NCI-H526 (cell line): ENCODE results near the gene HIP1R.

Source experiments
- DNase-seq, 2 experiments: peaks; one replicate each; lab custom pipeline; 2025; lab: John Stamatoyannopoulos, UW

HIP1R gene

DNA sequence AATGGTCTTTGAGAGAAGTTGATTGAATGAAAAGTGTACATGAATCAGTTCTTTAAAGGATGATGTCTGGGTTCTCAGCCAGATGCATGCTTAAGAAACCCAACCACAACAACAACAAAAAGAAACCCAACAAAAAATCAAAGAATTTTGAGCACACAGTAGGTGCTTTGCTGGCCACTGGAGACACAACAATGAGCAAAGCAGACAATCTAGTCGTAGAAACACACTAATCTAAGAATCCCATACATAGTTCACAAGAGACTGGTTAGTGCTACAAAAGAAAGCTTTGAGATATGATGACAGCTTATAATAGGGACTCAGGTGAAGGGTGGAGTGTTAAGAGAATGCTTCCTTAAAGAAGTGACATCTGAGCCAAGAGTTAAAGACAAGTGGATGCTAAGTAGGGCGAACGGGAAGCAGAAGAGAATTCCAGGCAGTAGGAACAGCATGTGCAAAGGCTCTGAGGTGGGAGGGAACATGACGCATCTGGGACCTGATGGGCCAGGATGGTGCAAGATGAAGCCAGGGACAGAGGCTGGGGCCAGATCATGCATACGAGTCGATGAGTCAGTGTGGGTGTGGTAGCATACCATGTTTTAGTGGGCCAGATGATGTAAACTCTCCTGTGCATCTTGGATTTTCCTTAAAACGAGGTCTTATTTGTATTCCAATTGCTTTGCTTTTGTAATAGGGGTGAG is 4.6 kb upstream of the HIP1R start:
- DNase-seq: no peak

DNA sequence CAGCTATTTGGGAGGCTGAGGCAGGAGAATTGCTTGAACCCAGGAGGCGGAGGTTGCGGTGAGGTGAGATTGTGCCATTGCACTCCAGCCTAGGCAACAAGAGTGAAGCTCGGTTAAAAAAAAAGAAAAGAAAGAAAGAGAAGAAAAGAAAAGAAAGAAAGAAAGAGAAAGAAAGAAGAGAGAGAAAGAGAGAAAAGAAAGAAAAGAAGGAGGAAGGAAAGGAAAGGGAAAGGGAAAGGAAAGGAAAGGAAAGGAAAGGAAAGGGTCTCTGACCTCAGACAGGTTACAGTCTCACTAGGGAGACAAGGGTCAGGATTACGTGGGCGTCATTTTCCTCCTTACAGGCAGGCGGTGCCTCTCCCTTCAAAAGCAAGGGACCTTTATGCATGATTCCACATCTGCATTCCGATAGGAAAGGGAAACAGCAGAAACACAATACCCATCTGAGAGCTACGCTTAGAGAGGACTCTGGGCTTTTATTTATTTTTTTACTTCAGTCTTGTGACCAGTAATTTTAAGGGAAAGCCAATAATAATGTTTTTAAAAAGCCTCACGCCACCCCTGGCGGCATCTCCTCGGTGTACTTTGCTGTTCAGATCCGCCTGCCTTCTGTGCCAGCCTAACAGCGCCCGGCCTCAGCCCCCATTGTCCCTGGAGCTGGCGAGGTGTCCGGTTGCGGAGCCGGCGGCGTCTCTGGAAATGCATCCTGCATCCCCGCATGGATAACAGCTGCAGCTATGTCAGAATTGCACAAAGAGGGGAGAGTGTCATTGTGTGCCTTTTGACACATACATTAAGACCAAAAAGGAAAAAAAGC is 945 bp upstream of the HIP1R start:
- DNase-seq: peak; percentile 77 to 86

DNA sequence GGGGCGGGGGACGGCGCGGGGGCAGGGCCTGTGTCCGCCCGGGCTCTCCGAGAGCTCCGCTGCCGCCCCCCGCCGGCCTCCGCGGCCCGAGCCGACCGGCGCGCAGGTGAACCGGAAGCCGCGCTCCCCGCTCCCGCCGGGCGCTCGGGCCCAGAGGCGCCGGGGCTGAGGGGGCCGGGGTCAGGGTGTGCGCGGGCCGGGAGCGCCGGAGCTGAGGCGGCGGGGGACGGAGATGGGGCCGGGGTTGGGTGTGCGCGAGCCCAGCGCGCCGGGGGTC is 431 bp downstream of the HIP1R start:
- DNase-seq: peak in 1 of 2 experiments; percentile 73

DNA sequence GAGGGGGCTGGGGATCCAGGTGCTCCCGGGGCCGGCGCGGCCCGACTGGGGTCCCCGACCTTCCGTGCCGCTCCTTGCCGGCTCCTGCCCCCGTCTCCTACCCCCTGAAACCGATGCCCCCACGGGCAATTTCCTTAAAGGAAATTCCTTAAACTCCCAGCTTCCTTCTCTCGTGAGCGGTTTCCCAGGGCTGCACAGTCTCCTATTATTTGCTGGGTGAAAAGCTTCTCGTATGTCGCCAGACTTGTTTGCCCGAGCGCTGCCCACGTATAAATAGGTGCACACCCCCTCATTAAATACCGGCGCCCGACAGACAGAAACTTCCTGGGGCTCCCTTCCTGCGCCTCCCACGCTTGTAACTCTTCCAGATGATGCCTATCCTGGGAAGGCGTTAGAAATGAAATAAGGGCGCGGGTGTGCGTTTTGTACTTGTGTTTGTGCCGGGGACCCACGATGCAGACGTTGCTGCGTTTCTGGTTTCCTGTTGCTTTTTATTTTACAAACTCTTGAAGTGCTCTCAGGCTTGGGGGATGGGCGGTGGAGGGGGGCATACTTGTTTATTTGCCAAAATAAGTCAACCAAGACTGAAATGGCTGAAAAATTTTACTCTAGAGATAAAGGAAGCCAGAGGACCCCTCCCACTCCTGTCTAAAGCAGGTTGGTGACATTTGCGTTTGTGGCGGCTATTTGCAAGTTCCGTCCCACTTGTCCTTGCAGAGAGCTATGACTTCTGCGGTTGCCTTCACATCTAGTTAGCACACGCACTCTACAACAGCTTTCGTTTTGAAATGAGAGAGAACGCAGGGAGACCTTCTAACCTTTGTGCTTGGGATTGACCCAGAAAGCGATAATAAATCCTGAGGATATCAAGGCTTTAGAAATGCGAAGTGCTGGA is 1.0 kb downstream of the HIP1R start:
- DNase-seq: peak; percentile 35 to 62

DNA sequence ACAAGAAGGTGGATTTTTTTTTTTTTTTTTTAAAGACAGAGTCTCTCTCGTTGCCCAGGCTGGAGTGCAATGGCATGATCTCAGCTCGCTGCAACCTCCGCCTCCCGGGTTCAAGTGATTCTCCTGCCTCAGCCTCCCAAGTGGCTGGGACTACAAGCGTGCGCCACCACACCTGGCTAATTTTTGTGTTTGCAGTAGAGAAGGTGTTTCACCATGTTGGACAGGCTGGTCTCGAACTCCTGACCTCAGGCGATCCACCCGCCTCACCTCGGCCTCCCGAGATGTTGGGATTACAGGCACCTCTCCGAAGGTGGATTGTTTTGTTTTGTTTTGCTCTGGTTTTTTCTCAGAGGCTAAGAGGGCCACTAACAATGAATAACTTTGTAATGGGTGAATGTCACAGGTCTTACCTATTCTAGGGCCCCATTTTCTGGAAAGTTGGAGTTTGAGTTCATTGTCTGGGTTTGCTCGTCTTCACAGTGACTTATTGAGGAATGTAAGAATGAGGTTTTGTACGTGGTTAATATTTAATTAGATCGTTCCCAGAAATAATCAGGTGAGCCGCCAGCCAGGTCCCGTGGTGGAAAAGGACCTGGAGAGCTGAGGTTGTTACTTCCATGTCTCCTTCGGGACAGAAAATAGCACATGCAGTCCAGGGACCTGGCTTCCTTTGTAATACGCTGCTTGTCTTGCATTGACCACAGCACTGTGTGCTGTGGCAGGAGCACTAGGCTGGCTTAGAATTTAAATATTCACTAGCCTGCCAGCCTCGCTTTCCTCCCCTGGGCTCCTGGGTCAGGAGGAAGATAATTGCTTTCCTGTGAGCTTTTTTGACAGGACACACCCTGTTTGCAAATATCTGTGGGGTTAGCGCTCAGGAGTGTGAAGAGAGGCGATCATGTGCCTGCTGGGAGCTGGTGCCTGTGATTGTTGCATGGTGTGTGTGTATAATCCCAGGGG is 2.3 kb downstream of the HIP1R start:
- peak; percentile 92 to 95 for DNase-seq

DNA sequence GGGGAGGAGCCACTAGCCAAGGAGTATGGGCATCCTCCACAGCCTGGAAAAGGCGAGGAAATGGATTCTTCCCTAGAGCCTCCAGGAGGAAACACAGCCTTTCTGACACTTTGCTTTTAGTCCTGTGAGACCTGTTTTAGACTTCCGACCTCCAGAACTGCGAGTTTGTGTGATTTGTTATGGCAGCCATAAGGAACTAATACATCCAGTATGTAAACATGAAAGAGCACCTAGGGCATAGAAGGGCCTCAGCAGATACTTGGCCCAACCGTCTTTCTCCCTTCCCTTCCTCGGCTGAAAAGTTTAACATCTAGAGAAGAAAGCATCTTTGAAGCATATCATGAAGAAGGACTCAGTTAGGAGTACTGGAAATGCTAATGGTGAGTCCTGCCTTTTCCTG is 3.6 kb downstream of the HIP1R start:
- DNase-seq: no peak

DNA sequence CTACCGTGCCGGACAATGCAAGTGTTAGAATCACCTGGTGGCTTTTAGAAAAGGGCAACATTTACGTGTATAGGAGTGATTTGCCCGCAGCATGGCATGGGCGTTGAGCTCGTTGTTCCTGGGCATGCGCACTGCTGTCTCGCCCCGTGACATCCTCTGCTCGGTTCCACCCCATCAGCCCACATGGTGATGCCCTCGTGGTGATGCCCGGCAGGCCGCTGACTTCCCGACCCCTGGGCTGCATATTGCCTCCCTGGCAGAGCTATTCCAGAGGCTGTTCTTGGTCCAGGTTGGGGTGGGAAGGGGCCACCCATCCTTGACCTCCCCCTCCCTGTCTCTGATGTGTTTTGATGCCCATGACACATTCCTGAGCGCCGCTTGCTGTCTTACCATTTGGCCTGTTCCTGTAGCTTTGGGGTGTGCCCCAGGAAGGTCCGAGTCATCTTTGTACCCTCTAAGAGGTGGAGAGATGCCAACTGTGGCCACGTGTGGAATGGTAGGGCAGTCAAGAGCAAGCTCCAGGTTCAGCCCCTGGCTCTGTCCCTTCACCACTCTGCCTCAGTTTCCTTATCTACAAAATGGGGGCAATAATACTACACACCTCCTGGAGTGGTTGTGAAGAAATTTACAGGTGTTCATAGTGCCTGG is 4.8 kb downstream of the HIP1R start:
- no peak for DNase-seq

DNA sequence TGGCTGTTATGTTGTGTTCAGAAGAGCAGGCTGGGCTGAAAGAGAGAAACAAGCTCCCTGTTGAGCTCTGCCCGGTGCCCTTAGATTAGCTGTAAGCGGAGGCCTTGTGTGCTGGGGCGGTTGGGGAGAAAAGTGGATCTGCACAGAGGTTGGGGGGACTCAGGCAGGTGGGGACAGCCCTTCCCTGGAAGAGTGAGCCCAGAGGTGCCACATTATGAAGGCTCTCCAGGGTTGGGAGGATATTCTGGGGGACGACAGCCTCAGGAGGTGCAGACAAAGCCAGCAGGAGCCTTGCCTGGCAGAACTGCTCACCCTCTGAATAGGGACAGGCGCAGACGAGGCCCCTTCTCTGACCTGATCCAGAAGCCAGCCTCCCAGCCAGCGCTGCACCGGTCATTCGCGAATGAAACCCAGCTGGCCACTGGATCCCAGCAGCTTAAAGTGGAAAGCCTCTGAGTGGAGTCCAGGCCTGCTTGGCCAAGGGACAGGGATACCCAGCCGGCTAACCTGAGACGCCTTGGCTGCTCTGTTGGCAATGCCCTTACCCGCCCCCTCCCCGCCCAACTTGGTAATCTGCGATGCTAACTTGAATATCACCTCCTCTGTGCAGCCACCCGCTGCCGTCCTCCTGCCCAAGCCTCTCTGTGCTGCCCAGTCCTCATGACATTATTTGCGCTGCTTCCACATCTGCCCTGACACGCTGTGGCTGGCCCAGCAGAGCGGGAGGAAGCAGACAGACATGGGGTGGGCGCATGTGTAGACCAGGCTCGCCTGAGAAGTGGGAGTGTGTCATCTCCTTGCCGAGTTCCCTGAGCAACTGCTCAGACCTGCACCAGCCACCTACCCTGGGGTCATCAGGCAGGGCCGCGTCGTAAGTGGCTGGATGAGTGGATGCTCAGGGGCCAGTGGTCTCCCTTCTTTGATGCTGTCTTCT is 5.6 kb downstream of the HIP1R start:
- DNase-seq: no peak

DNA sequence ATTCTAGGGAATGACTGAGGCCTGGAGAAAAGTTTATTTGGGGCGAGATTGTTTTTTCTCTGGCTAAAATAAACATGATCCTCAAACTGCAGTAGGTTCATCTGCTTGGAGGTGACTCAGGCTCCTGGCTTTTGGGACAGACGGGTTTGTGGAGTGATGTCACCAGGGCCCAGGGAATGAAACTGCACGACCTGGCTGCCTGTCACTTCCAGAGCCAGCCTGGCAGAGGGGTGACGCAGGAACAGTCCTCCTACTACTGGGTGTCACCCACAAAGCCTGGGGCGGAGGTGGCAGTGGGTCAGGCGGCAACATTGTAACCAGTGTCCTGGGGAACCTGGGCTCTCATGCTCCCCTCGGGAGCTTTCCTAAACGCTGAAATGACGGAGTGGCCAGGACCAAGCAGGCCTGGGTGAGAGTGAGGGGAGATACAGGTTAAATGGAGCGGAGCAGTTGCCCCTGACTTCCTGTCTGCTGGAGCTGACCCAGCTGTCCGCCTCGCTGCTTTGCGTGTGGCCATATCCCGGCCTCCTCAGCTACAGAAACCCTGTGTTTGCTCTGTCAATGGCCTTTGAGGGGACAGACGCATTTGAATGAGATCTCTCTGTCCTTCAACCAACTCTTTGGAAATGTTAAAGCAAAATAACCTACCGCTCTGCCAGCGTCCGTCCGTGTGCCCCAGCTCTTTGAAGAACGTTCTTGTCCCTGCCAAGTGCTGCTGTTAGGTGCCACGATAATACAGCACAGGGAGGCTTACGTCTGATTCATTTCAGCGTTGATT is 6.5 kb downstream of the HIP1R start:
- no peak for DNase-seq

DNA sequence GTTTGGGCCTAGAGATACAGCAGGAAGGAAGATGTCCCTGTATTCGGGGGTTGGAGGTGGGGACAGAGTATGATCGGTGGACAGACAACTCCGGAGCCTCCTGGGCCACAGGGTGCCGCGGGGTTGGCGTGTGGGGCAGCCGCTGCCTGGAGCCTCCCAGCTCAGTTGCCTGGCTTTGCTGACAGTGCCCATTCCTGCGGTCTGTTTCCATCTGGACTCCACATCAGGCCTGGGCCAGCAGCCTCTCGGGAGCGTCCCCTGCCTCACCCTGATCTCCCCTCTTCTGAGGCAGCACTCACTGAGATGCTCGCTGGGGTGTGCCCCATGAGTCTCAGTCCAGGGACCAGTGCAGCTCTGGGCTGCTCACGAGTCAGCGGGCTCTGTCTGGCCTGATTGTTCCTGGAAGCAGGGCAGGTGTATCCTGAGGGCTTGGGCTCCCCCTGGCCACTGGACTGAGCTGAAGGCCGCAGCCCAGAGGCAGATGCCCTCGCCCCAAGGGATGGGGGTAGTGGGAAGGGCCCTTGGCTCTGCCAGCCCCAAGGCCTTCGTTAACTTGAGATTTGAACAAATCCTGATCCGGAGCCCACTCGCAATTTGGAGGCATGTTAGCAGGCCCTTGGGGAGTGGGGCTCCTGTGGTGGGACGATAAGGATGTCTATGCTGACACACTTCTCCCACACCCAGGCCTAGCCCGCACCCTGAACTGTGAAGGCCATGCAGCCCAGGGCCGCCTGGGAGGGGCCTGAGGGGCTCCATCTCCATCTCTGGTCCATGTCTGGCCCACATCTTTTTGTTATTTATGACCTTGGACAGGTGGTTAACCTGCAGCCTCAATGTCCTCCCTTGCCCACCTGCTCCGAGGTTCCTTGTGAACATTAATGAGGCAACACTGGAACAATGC is 7.5 kb downstream of the HIP1R start:
- DNase-seq: no peak

DNA sequence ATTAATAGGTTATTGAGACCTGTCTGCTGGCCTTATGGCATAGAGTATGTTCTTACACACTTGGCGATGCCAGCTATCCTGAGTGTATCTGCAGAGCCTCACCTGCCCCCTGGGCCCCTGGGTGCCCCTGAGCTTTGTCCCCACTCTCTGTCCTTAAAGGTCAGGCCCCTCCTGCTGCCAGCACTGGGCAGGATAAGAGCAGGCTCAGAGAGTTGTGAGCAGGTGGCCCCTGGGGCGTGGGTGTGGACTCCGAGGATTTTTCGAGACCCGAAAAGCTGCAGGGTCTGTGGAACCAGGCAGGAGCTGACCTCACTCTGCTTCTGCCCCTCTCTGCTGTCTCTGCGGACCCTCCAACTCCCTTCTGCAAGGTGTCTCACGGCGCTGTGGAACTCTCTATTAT is 8.2 kb downstream of the HIP1R start:
- DNase-seq: no peak

DNA sequence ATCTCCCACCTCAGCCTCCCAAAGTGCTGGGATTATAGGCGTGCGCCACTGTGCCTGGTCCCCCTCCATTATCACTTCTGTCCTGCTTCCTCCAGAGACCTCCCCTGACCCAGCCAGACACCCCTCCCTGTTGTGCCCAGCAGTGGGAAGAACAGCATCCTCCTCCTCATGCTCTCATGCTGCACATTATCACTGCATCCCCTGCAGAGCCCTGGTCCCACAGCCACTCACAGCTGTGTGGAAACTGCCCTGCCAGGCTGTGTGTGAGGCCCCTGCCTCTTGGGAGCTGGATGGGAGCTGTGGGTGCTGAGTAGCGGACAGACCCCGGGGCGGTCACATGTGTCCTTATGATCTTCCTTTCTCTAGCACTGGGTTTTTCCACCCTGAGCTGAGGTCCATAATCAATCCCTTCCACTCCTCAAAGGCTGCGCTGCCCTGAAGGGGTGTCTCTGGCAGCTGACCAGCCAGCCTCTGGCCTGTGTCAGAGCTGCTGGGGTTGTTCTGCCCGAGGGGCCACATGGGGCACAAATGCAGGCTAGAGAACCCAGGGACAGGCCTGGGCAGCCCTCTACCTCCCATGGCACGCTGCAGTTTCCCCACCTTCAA is 9.2 kb downstream of the HIP1R start:
- DNase-seq: no peak

DNA sequence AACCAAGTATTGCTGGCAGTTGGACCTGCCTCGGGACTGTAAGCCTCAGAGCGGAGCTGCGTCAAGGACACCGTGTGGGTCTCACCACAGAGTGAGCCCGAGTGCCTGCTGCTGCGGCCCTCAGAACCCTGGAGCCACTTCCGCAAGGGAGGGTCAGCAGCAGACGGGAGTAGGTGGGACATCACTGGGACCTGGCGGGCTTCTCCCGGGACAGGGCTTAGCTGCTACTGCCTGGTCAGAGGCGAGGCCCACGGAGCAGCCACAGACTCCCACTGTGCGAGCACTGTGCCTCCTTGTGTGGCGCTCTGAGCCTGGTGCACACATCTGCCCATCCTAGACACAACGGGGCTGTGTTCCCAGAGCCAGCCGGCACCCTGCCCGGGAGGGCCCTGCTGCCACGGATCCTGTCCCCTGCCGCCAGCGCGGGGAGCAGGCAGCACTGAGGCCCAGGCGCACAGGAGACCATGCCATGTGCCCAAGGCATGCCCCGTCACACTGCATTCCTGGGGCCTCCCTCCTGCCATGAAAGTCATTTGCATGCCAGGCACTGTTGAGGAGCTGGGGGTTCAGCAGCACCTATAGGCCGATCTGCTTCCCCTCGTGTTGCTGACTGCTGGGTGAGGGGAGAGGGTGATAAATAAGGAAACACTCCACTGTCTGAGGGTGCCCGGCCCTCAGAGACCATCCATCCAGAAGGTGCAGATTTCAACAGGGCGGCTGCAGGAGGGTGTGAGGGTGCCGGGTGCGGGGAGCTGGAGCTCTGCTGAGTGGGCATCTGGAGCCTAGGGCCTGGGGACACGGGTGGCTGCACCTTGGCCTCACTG is 10.0 kb downstream of the HIP1R start:
- peak; percentile 17 to 63 for DNase-seq

DNA sequence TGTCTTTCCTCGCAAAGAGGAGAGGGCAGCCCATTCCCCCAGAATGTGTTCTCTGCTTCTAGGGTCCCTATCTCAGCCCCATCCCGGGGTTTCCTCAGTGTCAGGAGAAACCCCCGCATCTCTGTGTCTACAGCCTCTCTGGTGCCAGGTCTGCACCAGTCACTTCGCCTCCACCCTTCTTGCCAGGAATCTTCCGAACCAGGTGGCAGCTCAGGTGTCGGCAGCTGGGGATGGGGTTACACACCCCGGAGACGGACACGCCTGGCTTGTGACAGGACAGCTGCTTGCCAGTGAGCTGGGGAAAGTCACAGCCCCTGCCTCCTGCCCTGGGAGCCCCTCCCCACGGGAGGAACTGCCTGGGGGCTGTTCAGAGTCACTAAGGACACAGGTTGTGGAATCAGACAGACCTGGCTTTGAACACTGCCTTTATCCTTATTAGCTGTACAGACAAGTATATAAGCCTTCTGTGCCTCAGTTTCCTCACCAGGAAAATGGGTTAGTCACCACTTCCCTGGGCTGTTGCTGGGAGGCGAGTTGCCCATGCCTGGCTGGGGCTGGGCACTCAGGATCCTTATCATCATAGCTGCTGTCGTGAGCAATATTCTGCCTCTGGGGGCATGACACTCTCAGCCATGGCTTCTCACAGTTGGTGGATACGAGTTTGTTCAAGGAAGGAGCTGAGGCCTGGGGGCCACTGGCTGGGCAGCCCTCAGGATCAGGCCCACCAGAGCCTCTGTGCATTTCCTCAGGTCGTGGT is 10.8 kb downstream of the HIP1R start:
- peak; percentile 56 to 72 for DNase-seq

DNA sequence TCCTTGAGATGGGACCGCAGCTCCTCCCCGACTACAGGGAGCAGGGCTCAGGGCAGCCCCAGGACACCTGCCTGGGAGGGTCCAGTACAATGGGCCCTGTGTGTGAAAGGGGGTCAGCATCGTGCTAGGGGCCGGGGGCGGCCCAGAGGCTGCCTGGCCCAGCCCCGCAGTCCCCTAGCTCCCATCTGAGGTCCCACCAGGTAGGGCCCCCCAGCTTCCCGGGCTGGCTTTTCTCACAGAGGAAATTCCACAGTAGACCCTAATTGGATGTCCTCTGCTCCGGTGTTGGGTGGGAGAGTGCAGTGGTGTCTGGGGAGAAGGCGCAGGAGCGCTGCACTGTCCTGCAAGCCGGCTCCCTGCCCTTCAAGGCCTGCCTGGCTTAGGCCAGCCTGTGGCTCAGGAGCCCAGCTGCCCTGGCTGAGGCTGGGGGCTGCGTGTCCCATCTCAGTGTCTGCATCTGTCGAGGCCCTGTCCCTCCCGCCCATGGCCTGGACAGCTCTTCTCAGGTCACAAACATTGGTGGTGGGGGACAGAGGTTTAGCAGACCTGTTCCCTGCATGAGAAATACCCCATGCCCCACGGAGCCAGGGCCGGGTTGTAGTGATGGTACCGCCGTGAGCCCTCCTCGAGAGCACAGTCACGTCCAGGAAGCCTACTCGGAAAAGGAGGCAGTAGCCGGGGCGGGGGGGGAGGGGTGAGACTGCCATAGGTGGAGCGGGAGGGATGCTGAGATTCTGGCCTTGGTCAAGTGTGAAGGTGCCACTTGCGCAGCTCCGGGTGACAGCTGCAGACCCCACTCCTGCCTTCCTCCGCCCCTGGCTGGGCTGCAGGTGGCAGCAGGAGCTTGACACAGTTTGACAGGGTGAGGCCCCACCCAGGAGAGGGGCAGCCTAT is 11.6 kb downstream of the HIP1R start:
- DNase-seq: no peak
